Trophoblast cell (in vitro differentiated cells and primary cell): ENCODE results near the gene PSTK.

ENCODE experiments used
- DNase-seq, 2 donors: peaks; one replicate each; pipeline ENCODE4 v3.0.0-alpha.2; 2016
- H2AFZ ChIP-seq: 2 replicates; pipeline ENCODE4 v1.6.1; 2013; ENCODE audit warnings: low read length, moderate library complexity, mild to moderate bottlenecking; ENCODE audit not compliant: insufficient read depth, poor library complexity
- H2AK5ac ChIP-seq: 2 replicates; pipeline ENCODE4 v1.6.1; 2013; ENCODE audit warnings: mild to moderate bottlenecking, low read length
- H2BK120ac ChIP-seq: 2 replicates; pipeline ENCODE4 v1.6.1; 2013; ENCODE audit warnings: low read length, mild to moderate bottlenecking, moderate library complexity; ENCODE audit not compliant: insufficient read depth, poor library complexity
- H2BK12ac ChIP-seq: 2 replicates; pipeline ENCODE4 v1.6.1; 2013; ENCODE audit warnings: mild to moderate bottlenecking, low read length, moderate library complexity
- H2BK5ac ChIP-seq: 2 replicates; pipeline ENCODE4 v1.6.1; 2013; ENCODE audit warnings: low read length, low read depth, moderate library complexity, mild to moderate bottlenecking; ENCODE audit not compliant: poor library complexity
- H3K14ac ChIP-seq: 2 replicates; pipeline ENCODE4 v1.6.1; 2013; ENCODE audit warnings: mild to moderate bottlenecking, low read length
- H3K18ac ChIP-seq: 2 replicates; pipeline ENCODE4 v1.6.1; 2013; ENCODE audit warnings: mild to moderate bottlenecking, low read length
- H3K23ac ChIP-seq: 2 replicates; pipeline ENCODE4 v1.6.1; 2013; ENCODE audit warnings: low read length
- H3K27ac ChIP-seq: 2 replicates; pipeline ENCODE4 v1.5.1; 2013; ENCODE audit warnings: low read depth, mild to moderate bottlenecking, inconsistent platforms, low read length, moderate library complexity
- H3K27me3 ChIP-seq: 2 replicates; pipeline ENCODE4 v1.6.1; 2013; ENCODE audit warnings: inconsistent platforms, mild to moderate bottlenecking, low read length, moderate library complexity; ENCODE audit not compliant: insufficient read depth
- H3K36me3 ChIP-seq, 2 experiments: 1 replicate in 1 of 2; 2 replicates in 1 of 2; pipeline ENCODE4 v1.6.1; 2013; ENCODE audit warnings: low read length in 2 of 2, mild to moderate bottlenecking in 2 of 2, moderate library complexity in 1 of 2; ENCODE audit not compliant: insufficient read depth in 2 of 2, control insufficient read depth in 1 of 2
- H3K4ac ChIP-seq: 2 replicates; pipeline ENCODE4 v1.6.1; 2013; ENCODE audit warnings: low read depth, mild to moderate bottlenecking, low read length, moderate library complexity
- H3K4me1 ChIP-seq, 2 experiments: 1 replicate in 1 of 2; 2 replicates in 1 of 2; pipeline ENCODE4 v1.6.1; 2013; ENCODE audit warnings: low read length in 2 of 2, mild to moderate bottlenecking in 2 of 2, moderate library complexity in 1 of 2; ENCODE audit not compliant: insufficient read depth in 2 of 2, control insufficient read depth in 1 of 2
- H3K4me2 ChIP-seq: 2 replicates; pipeline ENCODE4 v1.6.1; 2013; ENCODE audit warnings: inconsistent platforms, mild to moderate bottlenecking, low read length, moderate library complexity
- H3K4me3 ChIP-seq: 2 replicates; pipeline ENCODE4 v1.5.1; 2013; ENCODE audit warnings: mild to moderate bottlenecking, low read depth, low read length, inconsistent platforms
- H3K79me1 ChIP-seq: one replicate; pipeline ENCODE4 v1.6.1; 2013; ENCODE audit warnings: low read length
- H3K79me2 ChIP-seq: 2 replicates; pipeline ENCODE4 v1.6.1; 2013; ENCODE audit warnings: low read length, mild to moderate bottlenecking; ENCODE audit not compliant: control insufficient read depth, insufficient read depth, poor library complexity
- H3K9ac ChIP-seq: 2 replicates; pipeline ENCODE4 v1.6.1; 2013; ENCODE audit warnings: mild to moderate bottlenecking, low read length
- H3K9me3 ChIP-seq: 2 replicates; pipeline ENCODE4 v1.6.1; 2013; ENCODE audit warnings: low read depth, mild to moderate bottlenecking, control low read depth, inconsistent platforms, low read length; ENCODE audit not compliant: insufficient read depth
- H4K12ac ChIP-seq: 2 replicates; pipeline ENCODE4 v1.6.1; 2013; ENCODE audit warnings: low read depth, mild to moderate bottlenecking, low read length, moderate library complexity
- H4K8ac ChIP-seq: 2 replicates; pipeline ENCODE4 v1.6.1; 2013; ENCODE audit warnings: low read depth, mild to moderate bottlenecking, low read length, moderate library complexity
- H4K91ac ChIP-seq: one replicate; pipeline ENCODE4 v1.6.1; 2013; ENCODE audit warnings: low read depth, mild to moderate bottlenecking, low read length, moderate library complexity
- WGBS: extraction: QIAGEN DNeasy Blood & Tissue Kit; methylation state at CpG from one replicate; pipeline ENCODE4 v1.1.7; 2013; ENCODE audit warnings: missing lambda C conversion rate; ENCODE audit not compliant: insufficient read length, insufficient coverage; ENCODE audit errors: extremely low coverage; 5-methylcytosine and 5-hydroxymethylcytosine counted together

The PSTK gene

GRCh38 chr10:122968698-122969097, 11.5 kb upstream of the PSTK start:
- Histone ChIP-seq H4K91ac (no peak overlapping the region), H3K23ac (no peak overlapping the region), H3K4me3 (no peak overlapping the region), H3K79me1 (no peaks in the 10 kb centered on the region), H4K8ac (no peak overlapping the region), H3K4me2 (no peak overlapping the region), H3K27me3 (no peaks in the 10 kb centered on the region), H3K79me2 (no peaks in the 10 kb centered on the region), H2BK12ac (no peak overlapping the region), H4K12ac (no peak overlapping the region), H3K14ac (no peak overlapping the region), H3K9ac (no peak overlapping the region), H3K36me3 (no peaks in the 10 kb centered on the region), H2AK5ac (no peak overlapping the region), H3K18ac (no peak overlapping the region), H2AFZ (no peak overlapping the region), H3K4me1 (no peaks in the 10 kb centered on the region), H2BK5ac (no peak overlapping the region), H3K9me3 (peaks cover 4% of the 10 kb centered on the region), H3K4ac (no peak overlapping the region), H3K27ac (no peak overlapping the region), H2BK120ac (no peak overlapping the region)
- WGBS: no CpG with 5 or more reads among the region's 3 CpGs
- DNase-seq: no peak

- Histone ChIP-seq H2BK120ac (no peak overlapping the region), H3K18ac (no peak overlapping the region), H3K79me1 (no peaks in the 10 kb centered on the region), H3K9ac (no peak overlapping the region), H3K23ac (no peak overlapping the region), H3K4ac (no peak overlapping the region), H3K36me3 (no peaks in the 10 kb centered on the region), H4K12ac (no peak overlapping the region), H3K4me2 (no peak overlapping the region), H2AK5ac (no peak overlapping the region), H2BK5ac (no peak overlapping the region), H2AFZ (no peak overlapping the region), H3K14ac (no peak overlapping the region), H4K8ac (no peak overlapping the region), H3K9me3 (no peaks in the 10 kb centered on the region), H3K4me3 (no peak overlapping the region), H3K27ac (no peak overlapping the region), H2BK12ac (no peak overlapping the region), H3K79me2 (no peaks in the 10 kb centered on the region), H3K27me3 (no peaks in the 10 kb centered on the region), H4K91ac (no peak overlapping the region), H3K4me1 (no peaks in the 10 kb centered on the region)
- no CpG with 5 or more reads among the region's 5 CpGs for WGBS
- DNase-seq: no peak
Measured at GRCh38 chr10:122974023-122974422, 6.2 kb upstream of the PSTK start.

GRCh38 chr10:122974543-122975064, 5.6 kb upstream of the PSTK start:
- Histone ChIP-seq H3K36me3 (no peaks in the 10 kb centered on the region), H2BK120ac (no peak overlapping the region), H3K27me3 (no peaks in the 10 kb centered on the region), H3K79me2 (no peaks in the 10 kb centered on the region), H3K18ac (no peak overlapping the region), H2AFZ (no peak overlapping the region), H3K14ac (no peak overlapping the region), H3K27ac (no peak overlapping the region), H3K79me1 (no peaks in the 10 kb centered on the region), H3K9me3 (no peaks in the 10 kb centered on the region), H3K4me2 (no peak overlapping the region), H3K4me3 (no peak overlapping the region), H3K23ac (no peak overlapping the region), H3K9ac (no peak overlapping the region), H2AK5ac (no peak overlapping the region), H2BK12ac (no peak overlapping the region), H2BK5ac (no peak overlapping the region), H4K91ac (no peak overlapping the region), H4K12ac (no peak overlapping the region), H3K4ac (no peak overlapping the region), H3K4me1 (no peaks in the 10 kb centered on the region), H4K8ac (no peak overlapping the region)
- no peak for DNase-seq
- no CpG with 5 or more reads among the region's 3 CpGs for WGBS

GRCh38 chr10:122981066-122981464, 864 bp downstream of the PSTK start:
- H3K4me2 ChIP-seq: peak overlapping the region; percentile 66
- H3K14ac ChIP-seq: no peak overlapping the region
- peak overlapping the region; percentile 48 for H2AFZ ChIP-seq
- H3K4me1 ChIP-seq: peaks cover 4% of the 10 kb centered on the region in 2 experiments
- H2BK120ac ChIP-seq: no peak overlapping the region
- H4K8ac ChIP-seq: no peak overlapping the region
- no peak overlapping the region for H3K18ac ChIP-seq
- no peak overlapping the region for H2AK5ac ChIP-seq
- H3K27ac ChIP-seq: no peak overlapping the region
- H2BK5ac ChIP-seq: no peak overlapping the region
- no peak overlapping the region for H3K9ac ChIP-seq
- peaks cover 3% of the 10 kb centered on the region for H3K79me1 ChIP-seq
- H3K4ac ChIP-seq: no peak overlapping the region
- no peaks in the 10 kb centered on the region for H3K27me3 ChIP-seq
- peaks cover 2% of the 10 kb centered on the region for H3K79me2 ChIP-seq
- no CpG with 5 or more reads among the region's 4 CpGs for WGBS
- no peaks in the 10 kb centered on the region for H3K9me3 ChIP-seq
- H4K91ac ChIP-seq: no peak overlapping the region
- no peak overlapping the region for H2BK12ac ChIP-seq
- no peak overlapping the region for H4K12ac ChIP-seq
- no peak overlapping the region for H3K23ac ChIP-seq
- no peaks in the 10 kb centered on the region for H3K36me3 ChIP-seq
- H3K4me3 ChIP-seq: no peak overlapping the region
- peak in 1 of 2 donors; percentile 50 for DNase-seq
